Camera-type eye (tissue), 1 donor: Measurements from ENCODE around the gene PAGE1. TPM values are rescaled to one million over a fixed set of nuclear protein-coding genes. Genes with fewer than 3 reads are reported as not detected.

ENCODE experiments used
- total RNA-seq: library from RNA; depleted of rRNA; stranded (reverse); fragments of >200 nt; gene quantifications from one replicate; pipeline ENCODE4 v1.2.3, GENCODE V29; 2014

Gene PAGE1, protein sequence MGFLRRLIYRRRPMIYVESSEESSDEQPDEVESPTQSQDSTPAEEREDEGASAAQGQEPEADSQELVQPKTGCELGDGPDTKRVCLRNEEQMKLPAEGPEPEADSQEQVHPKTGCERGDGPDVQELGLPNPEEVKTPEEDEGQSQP
- not detected for total RNA-seq

GRCh38 chrX:49695276-49696180 is at the start of gene PAGE1:
Gene PAGE1, minus strand, starts transcription at chrX:49695984. Its CDS starts 1,214 bp downstream, at chrX:49694770.

Other genes starting within 250 kb of the PAGE1 start
- gene GAGE12C, start 163.8 kb downstream of the PAGE1 start, total RNA-seq: not detected
- gene GAGE12D, start 154.3 kb downstream of the PAGE1 start, total RNA-seq: not detected
- not detected for gene GAGE12E, start 144.7 kb downstream of the PAGE1 start, total RNA-seq
- gene GAGE12F, start 135.1 kb downstream of the PAGE1 start, total RNA-seq: not detected
- gene GAGE12G, start 125.6 kb downstream of the PAGE1 start, total RNA-seq: not detected
- not detected for gene GAGE12H, start 116.0 kb downstream of the PAGE1 start, total RNA-seq
- not detected for gene GAGE2A, start 106.5 kb downstream of the PAGE1 start, total RNA-seq
- gene GAGE1, start 97.0 kb downstream of the PAGE1 start, total RNA-seq: not detected
- not detected for gene PAGE4, start 133.3 kb upstream of the PAGE1 start, total RNA-seq
- gene USP27X, start 183.5 kb upstream of the PAGE1 start, total RNA-seq: 6.5 TPM
- gene CLCN5, start 226.6 kb upstream of the PAGE1 start, total RNA-seq: 20.7 TPM